Lower lobe of right lung (tissue), 2 donors: ENCODE data around the gene LYRM2. TPM values are rescaled to one million over a fixed set of nuclear protein-coding genes. Genes with fewer than 3 reads are reported as not detected.

ENCODE experiments used
- ATAC-seq, 2 donors: fragments of 200-7000 bp; cut with Tn5 transposase; one replicate each; pipeline ENCODE4 v1.9.1; 2020 to 2022; ENCODE audit warnings: mild to moderate bottlenecking in 2 of 2, moderate library complexity in 2 of 2
- DNase-seq: peaks from one replicate; pipeline ENCODE4 v3.0.0-alpha.2; 2020
- H3K27ac ChIP-seq: fragments of 200-600 bp; one replicate; pipeline ENCODE4 v1.8.0; 2022
- H3K27me3 ChIP-seq: fragments of 200-600 bp; one replicate; pipeline ENCODE4 v1.8.0; 2022; ENCODE audit warnings: low read depth
- H3K36me3 ChIP-seq: fragments of 200-600 bp; one replicate; pipeline ENCODE4 v1.8.0; 2022; ENCODE audit warnings: mild to moderate bottlenecking
- H3K4me1 ChIP-seq: fragments of 200-600 bp; one replicate; pipeline ENCODE4 v1.8.0; 2022
- H3K4me3 ChIP-seq: fragments of 200-600 bp; one replicate; pipeline ENCODE4 v1.8.0; 2022; ENCODE audit warnings: mild to moderate bottlenecking
- H3K9me3 ChIP-seq: fragments of 200-600 bp; one replicate; pipeline ENCODE4 v1.8.0; 2022
- CTCF ChIP-seq: fragments of 200-600 bp; IDR thresholded peaks from one replicate; pipeline ENCODE4 v1.8.0; 2022; ENCODE audit warnings: antibody characterized with exemption, mild to moderate bottlenecking
- intact Hi-C: fragments of 100-400 bp; cut with DNase I; formaldehyde crosslinking; loops from one replicate; pipeline ENCODE4 v1.11.0; 2022
- total RNA-seq: library from RNA; stranded (reverse); fragmentation: NEBNext Ultra II Directional; extraction: Animal tissue kit (Norgen Biotek cat#: 25700); gene quantifications from one replicate; pipeline ENCODE4 v1.2.1, GENCODE V29; 2021
- donor health status: DM: no; HTN: yes; CAD: no; lungs with severe emphysema.

LYRM2 gene
- total RNA-seq, 1 donor from 2014 or later: 35.5 TPM

GRCh38 chr6:89660981-89661380, 22.4 kb upstream of the LYRM2 start:
- no peaks in the 10 kb centered on the region for H3K9me3 ChIP-seq
- H3K4me3 ChIP-seq: no peak overlapping the region
- H3K27me3 ChIP-seq: no peaks in the 10 kb centered on the region
- no peak for TF ChIP-seq CTCF
- H3K4me1 ChIP-seq: no peaks in the 10 kb centered on the region
- peaks cover 98% of the 10 kb centered on the region for H3K36me3 ChIP-seq
- DNase-seq (no peak), ATAC-seq (no peak)
- intact Hi-C loops: no loop called here
- no peak overlapping the region for H3K27ac ChIP-seq

DNA sequence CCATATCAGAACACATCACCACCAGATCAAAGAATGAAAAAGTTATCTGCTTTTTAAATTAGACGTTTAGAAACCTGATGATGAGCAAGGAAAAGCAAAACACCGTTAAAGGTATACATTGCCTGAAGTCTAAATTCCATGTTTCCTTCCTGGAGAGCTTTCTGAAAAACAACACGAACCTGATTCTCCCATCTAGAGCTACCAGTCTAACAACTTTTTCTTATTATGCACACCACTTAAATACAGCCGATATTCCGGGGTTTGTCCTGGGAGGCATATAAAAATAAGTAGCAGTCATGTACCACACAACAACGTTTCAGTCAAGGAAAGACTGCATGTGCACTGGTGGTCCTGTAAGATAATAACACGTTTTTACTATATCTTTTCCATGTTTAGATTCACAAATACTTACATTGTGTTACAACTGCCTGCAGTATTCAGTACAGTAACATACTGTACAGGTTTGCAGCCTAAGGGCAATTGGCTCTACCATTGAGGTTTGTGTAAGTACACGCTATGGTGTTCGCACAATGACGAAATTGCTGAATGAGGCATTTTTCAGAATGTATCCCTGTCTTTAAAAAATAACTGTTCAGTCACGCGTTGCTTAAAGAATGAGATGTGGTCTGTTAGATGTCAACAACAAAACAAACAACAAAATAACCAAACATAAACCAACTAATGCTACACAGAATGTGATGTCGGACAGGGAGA, 19.1 kb upstream of the LYRM2 start:
- DNase-seq (no peak), ATAC-seq (no peak)
- no peaks in the 10 kb centered on the region for H3K4me1 ChIP-seq
- no peaks in the 10 kb centered on the region for H3K9me3 ChIP-seq
- no peak overlapping the region for H3K27ac ChIP-seq
- peaks cover 100% of the 10 kb centered on the region for H3K36me3 ChIP-seq
- intact Hi-C loops: no loop called here
- no peak overlapping the region for H3K4me3 ChIP-seq
- TF ChIP-seq CTCF: no peak
- no peaks in the 10 kb centered on the region for H3K27me3 ChIP-seq

- no peaks in the 10 kb centered on the region for H3K27me3 ChIP-seq
- ATAC-seq (no peak), DNase-seq (no peak)
- H3K9me3 ChIP-seq: no peaks in the 10 kb centered on the region
- peaks cover 100% of the 10 kb centered on the region for H3K36me3 ChIP-seq
- no peak for TF ChIP-seq CTCF
- intact Hi-C loops: no loop called here
- no peaks in the 10 kb centered on the region for H3K4me1 ChIP-seq
- H3K4me3 ChIP-seq: no peak overlapping the region
- no peak overlapping the region for H3K27ac ChIP-seq
Measured at GRCh38 chr6:89655122-89655521, 16.6 kb upstream of the LYRM2 start.

GRCh38 chr6:89650579-89650978, 12.0 kb upstream of the LYRM2 start:
- Histone ChIP-seq H3K9me3 (no peaks in the 10 kb centered on the region), H3K36me3 (peaks cover 97% of the 10 kb centered on the region), H3K4me1 (no peaks in the 10 kb centered on the region), H3K4me3 (no peak overlapping the region), H3K27me3 (no peaks in the 10 kb centered on the region), H3K27ac (no peak overlapping the region)
- intact Hi-C loops: no loop called here
- TF ChIP-seq CTCF: no peak
- no peak for DNase-seq
- ATAC-seq: no peak

DNA sequence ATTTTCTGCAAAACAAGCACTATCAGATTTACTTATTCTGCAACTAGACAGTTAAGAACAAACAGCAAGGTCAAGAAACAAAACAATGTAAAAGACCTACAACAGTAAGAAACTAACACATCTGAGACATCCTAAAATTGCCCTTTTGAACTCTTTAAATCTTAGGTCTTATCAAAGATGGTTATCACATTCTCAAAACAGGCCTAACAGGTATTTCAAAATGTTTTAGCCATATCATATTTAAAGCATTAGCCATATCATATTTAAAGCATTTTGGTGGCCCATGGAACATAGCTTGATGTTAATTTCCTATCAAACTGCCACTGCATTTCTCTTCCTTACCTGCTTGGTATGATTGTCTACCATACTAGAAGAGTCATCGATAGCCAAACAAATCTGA, 11.1 kb upstream of the LYRM2 start:
- TF ChIP-seq CTCF: no peak
- Histone ChIP-seq H3K4me1 (no peaks in the 10 kb centered on the region), H3K36me3 (peaks cover 93% of the 10 kb centered on the region), H3K27me3 (no peaks in the 10 kb centered on the region), H3K27ac (no peak overlapping the region), H3K9me3 (no peaks in the 10 kb centered on the region), H3K4me3 (no peak overlapping the region)
- DNase-seq: no peak
- intact Hi-C loops: no loop called here
- ATAC-seq: no peak
